Measurements from ENCODE around the gene ZBTB11.

- no peak for TF ChIP-seq GATA2 (IDR thresholded peaks at IDR 0.05; ENCODE audit: low read depth, low read length)
- no peak for TF ChIP-seq GATA3 (IDR thresholded peaks at IDR 0.05; ENCODE audit: low read depth, low read length)
Measured at GRCh38 chr3:101687142-101687931, 10.4 kb upstream of the ZBTB11 start.
